ENCODE results near the gene PEX14.

DNA sequence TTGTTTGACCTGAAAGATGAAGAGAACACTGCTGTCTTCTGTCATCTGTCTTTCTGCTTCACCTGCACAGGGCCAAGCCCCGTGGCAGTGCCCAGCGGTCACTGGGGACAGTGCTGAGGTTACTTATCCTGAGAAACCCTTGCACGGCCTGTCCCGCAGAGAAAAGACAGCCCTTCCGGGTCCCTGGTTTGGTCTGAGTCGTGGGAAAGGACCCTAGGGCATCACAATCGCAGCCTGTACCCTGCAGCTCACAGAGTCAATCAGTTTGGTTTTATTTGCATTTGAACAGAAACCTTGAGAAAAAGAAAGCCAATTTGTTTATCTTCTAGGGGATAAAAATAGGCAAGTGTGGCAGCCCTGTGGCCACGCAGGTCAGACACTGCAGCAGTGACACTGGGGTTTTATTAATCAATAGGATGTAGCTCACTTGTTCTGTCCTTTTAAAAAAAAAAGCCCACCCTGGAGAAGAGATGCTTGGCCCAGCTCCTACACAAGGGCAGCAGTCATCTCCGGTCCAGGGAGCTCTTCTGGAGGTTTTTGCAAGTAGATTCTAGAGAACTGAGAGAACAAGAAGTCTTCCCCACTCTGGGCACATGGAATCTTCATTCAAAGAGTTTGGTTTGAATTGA, 120.0 kb downstream of the PEX14 start:
- TF ChIP-seq, protein P1, sequence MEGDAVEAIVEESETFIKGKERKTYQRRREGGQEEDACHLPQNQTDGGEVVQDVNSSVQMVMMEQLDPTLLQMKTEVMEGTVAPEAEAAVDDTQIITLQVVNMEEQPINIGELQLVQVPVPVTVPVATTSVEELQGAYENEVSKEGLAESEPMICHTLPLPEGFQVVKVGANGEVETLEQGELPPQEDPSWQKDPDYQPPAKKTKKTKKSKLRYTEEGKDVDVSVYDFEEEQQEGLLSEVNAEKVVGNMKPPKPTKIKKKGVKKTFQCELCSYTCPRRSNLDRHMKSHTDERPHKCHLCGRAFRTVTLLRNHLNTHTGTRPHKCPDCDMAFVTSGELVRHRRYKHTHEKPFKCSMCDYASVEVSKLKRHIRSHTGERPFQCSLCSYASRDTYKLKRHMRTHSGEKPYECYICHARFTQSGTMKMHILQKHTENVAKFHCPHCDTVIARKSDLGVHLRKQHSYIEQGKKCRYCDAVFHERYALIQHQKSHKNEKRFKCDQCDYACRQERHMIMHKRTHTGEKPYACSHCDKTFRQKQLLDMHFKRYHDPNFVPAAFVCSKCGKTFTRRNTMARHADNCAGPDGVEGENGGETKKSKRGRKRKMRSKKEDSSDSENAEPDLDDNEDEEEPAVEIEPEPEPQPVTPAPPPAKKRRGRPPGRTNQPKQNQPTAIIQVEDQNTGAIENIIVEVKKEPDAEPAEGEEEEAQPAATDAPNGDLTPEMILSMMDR (IDR thresholded peaks at IDR 0.05; ENCODE audit: poor library complexity, severe bottlenecking), result no peak
- no peak for TF ChIP-seq TAF1 (IDR thresholded peaks at IDR 0.05; ENCODE audit: low read depth)
- TF ChIP-seq POLR2AphosphoS5 (IDR thresholded peaks at IDR 0.05), result no peak
